Measurements from ENCODE around the gene PRTN3. TPM values are rescaled to one million over a fixed set of nuclear protein-coding genes. Genes with fewer than 3 reads are reported as not detected.

PRTN3 gene
- total RNA-seq, 1 experiment from 2014 or later = 2.7 TPM

GRCh38 chr19:844546-844971 lies 3.8 kb downstream of the PRTN3 start:
- H3K9me3 ChIP-seq (ENCODE audit: control insufficient read depth in 1 of 2, insufficient read depth in 1 of 2, low read depth in 1 of 2, low read length in 2 of 2) = no peaks in the 10 kb centered on the region
- no peak for TF ChIP-seq YY1 (IDR thresholded peaks at IDR 0.05; ENCODE audit: extremely low read depth, insufficient replicate concordance, low read depth, low read length)
- DNase-seq (ENCODE audit: low read depth, low spot score) (no peak), ATAC-seq (peak; percentile 8; the same call in 1 of the 2 replicates)
- H3K9ac ChIP-seq (ENCODE audit: low read length) = no peak overlapping the region
- intact Hi-C loops (cut with micrococcal nuclease) = no loop called here
- H3K27me3 ChIP-seq (ENCODE audit: insufficient read depth, low read length) = no peaks in the 10 kb centered on the region; the same call in 1 of the 2 replicates
- no peaks in the 10 kb centered on the region for H3K36me3 ChIP-seq (ENCODE audit: control insufficient read depth in 1 of 2, insufficient read depth in 2 of 2, low read length in 2 of 2)
- ChIA-PET RAD21 (ENCODE audit: low non-redundant PET in 1 of 2, low total read pairs in 2 of 2, uncharacterized antibody in 2 of 2, unreplicated experiment in 2 of 2) (no interaction called here), CTCF (no interaction called here), POLR2A (no interaction called here)
- no peak overlapping the region for H3K27ac ChIP-seq (ENCODE audit: low read depth, low read length)
- no peak overlapping the region for H2AFZ ChIP-seq (ENCODE audit: low read depth, low read length, poor library complexity, severe bottlenecking)
- no peaks in the 10 kb centered on the region for H3K79me2 ChIP-seq (ENCODE audit: insufficient read depth, low read length)
- no peaks in the 10 kb centered on the region for H4K20me1 ChIP-seq (ENCODE audit: insufficient read depth)
- H3K9me2 ChIP-seq (ENCODE audit: insufficient read depth) = no peaks in the 10 kb centered on the region
- 0 out of 4 replicates have a peak overlapping the region, but pooled peaks of 1 of the 2 experiments have one; percentile 8 for H3K4me3 ChIP-seq (replicated peaks in 1 of 2; ENCODE audit: low read depth in 1 of 2, low read length in 2 of 2)
- BruUV-seq (replicated peaks) = no TSS peak
- peaks cover 12 to 19% of the 10 kb centered on the region in 2 experiments; a peak in 3 of 4 replicates for H3K4me1 ChIP-seq (ENCODE audit: control insufficient read depth in 1 of 2, insufficient read depth in 2 of 2, low read length in 2 of 2)
- peak overlapping the region; percentile 98 for H3K4me2 ChIP-seq (ENCODE audit: low read length)

- H3K4me2 ChIP-seq (ENCODE audit: low read length) = no peak overlapping the region
- no peak overlapping the region for H3K27ac ChIP-seq (ENCODE audit: low read depth, low read length)
- no peaks in the 10 kb centered on the region for H3K9me3 ChIP-seq (ENCODE audit: control insufficient read depth in 1 of 2, insufficient read depth in 1 of 2, low read depth in 1 of 2, low read length in 2 of 2)
- H3K4me1 ChIP-seq (ENCODE audit: control insufficient read depth in 1 of 2, insufficient read depth in 2 of 2, low read length in 2 of 2) = peaks cover 16 to 29% of the 10 kb centered on the region in 2 experiments; a peak in 3 of 4 replicates
- no peaks in the 10 kb centered on the region for H3K79me2 ChIP-seq (ENCODE audit: insufficient read depth, low read length)
- H4K20me1 ChIP-seq (ENCODE audit: insufficient read depth) = no peaks in the 10 kb centered on the region
- ChIA-PET CTCF (interaction anchor here (0.6 kb wide), 1 partner anchor 76 kb away, joined by 3 read pairs; no protein-coding TSS in a partner anchor), RAD21 (ENCODE audit: low non-redundant PET in 1 of 2, low total read pairs in 2 of 2, uncharacterized antibody in 2 of 2, unreplicated experiment in 2 of 2) (no interaction called here), POLR2A (no interaction called here)
- no peak overlapping the region for H3K9ac ChIP-seq (ENCODE audit: low read length)
- H3K9me2 ChIP-seq (ENCODE audit: insufficient read depth) = no peaks in the 10 kb centered on the region
- BruUV-seq (replicated peaks) = no TSS peak
- no peak for TF ChIP-seq REST (IDR thresholded peaks at IDR 0.05; ENCODE audit: low read depth)
- TF ChIP-seq ELF1 (IDR thresholded peaks at IDR 0.05; ENCODE audit: borderline replicate concordance, low read depth) = no peak
- no peak for TF ChIP-seq JUND (IDR thresholded peaks at IDR 0.05)
- no peak for TF ChIP-seq ZFX (IDR thresholded peaks at IDR 0.05)
- no peak for TF ChIP-seq TCF7L2 (IDR thresholded peaks at IDR 0.05; ENCODE audit: borderline replicate concordance, extremely low read depth, insufficient read depth, insufficient read length)
- no peak for TF ChIP-seq EGR1 (IDR thresholded peaks at IDR 0.05; ENCODE audit: low read depth)
- no peak for TF ChIP-seq YY1 (IDR thresholded peaks at IDR 0.05; ENCODE audit: extremely low read depth, insufficient replicate concordance, low read depth, low read length)
- no peak for TF ChIP-seq SRF (IDR thresholded peaks at IDR 0.05; ENCODE audit: low read depth)
- no peak for TF ChIP-seq RAD21 (IDR thresholded peaks at IDR 0.05; ENCODE audit: low read depth)
- no peak for TF ChIP-seq SIN3A (IDR thresholded peaks at IDR 0.05; ENCODE audit: low read depth)
- no peak for TF ChIP-seq POLR2A (IDR thresholded peaks at IDR 0.05; ENCODE audit: borderline replicate concordance, extremely low read depth, insufficient read depth, insufficient read length)
- no peak for TF ChIP-seq SP1 (IDR thresholded peaks at IDR 0.05; ENCODE audit: low read depth)
- intact Hi-C loops (cut with micrococcal nuclease) = no loop called here
- ATAC-seq (no peak), DNase-seq (ENCODE audit: low read depth, low spot score) (no peak)
- H3K27me3 ChIP-seq (ENCODE audit: insufficient read depth, low read length) = no peaks in the 10 kb centered on the region; the same call in 1 of the 2 replicates
- no peak overlapping the region for H3K4me3 ChIP-seq (replicated peaks in 1 of 2; ENCODE audit: low read depth in 1 of 2, low read length in 2 of 2)
- no peaks in the 10 kb centered on the region for H3K36me3 ChIP-seq (ENCODE audit: control insufficient read depth in 1 of 2, insufficient read depth in 2 of 2, low read length in 2 of 2)
- H2AFZ ChIP-seq (ENCODE audit: low read depth, low read length, poor library complexity, severe bottlenecking) = no peak overlapping the region
Observed at GRCh38 chr19:845707-846521, 5.1 kb downstream of the PRTN3 start.

All from HCT116 (cell line).